Activated naive CD8-positive, alpha-beta T cell treated with anti-CD3 and anti-CD28 coated beads, Interleukin-2, amount 50 U/mL, for 24 hours (primary cell): Measurements from ENCODE around the gene PUS10.
"Not testable (repeated sequence)": the region's sequence is repeated elsewhere in the genome, so short reads cannot be mapped to it uniquely, and the experiment has no call there.

ENCODE experiments used
- ATAC-seq: fragments of 150-1000 bp; cut with Tn5 transposase; one replicate; pipeline ENCODE4 v1.10.0; 2021
- DNase-seq: peaks from one replicate; pipeline ENCODE4 v3.0.0; 2021
- H3K27ac Mint-ChIP-seq: one replicate; pipeline ENCODE4 v1.8.0; 2021; ENCODE audit warnings: mild to moderate bottlenecking, mixed read lengths
- H3K27me3 Mint-ChIP-seq: one replicate; pipeline ENCODE4 v1.8.0; 2021; ENCODE audit warnings: mixed read lengths
- H3K36me3 Mint-ChIP-seq: one replicate; pipeline ENCODE4 v1.8.0; 2021; ENCODE audit warnings: low read depth, mixed read lengths
- H3K4me1 Mint-ChIP-seq: one replicate; pipeline ENCODE4 v1.8.0; 2021; ENCODE audit warnings: mixed read lengths
- H3K4me3 Mint-ChIP-seq: one replicate; pipeline ENCODE4 v1.8.0; 2021; ENCODE audit warnings: mild to moderate bottlenecking, moderate library complexity, mixed read lengths
- H3K9me3 Mint-ChIP-seq: one replicate; pipeline ENCODE4 v1.8.0; 2021; ENCODE audit warnings: mixed read lengths

PUS10 gene

GRCh38 chr2:61018798-61019197, 743 bp upstream of the PUS10 start:
- no peak for ATAC-seq
- Mint-ChIP-seq H3K9me3 (no peaks in the 10 kb centered on the region), H3K27ac (peak overlapping the region; percentile 97)

DNA sequence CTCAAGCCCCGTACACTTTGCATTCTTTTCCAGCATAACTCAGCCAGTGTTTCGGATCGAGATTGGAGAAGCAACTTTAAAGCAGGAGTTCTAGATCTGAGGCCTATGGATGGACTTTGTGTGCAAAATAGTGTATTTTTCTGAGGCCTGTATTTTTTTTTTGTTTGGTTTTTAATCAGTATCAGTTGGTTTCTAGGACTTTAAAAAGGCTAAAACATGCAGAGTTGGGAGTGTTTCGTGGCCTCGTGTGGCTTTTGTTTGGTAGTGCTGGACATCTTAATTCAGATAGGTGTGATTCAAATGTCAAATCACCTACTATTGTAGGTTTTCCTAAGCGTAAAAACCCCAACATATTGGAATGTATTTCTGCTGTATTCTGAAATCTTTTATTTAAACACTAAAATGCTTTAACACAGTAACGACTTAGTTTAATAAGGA, 282 bp upstream of the PUS10 start:
- no peaks in the 10 kb centered on the region for H3K27me3 Mint-ChIP-seq
- ATAC-seq, result no peak

More at GRCh38 chr2:61018798-61019197, 743 bp upstream of the PUS10 start:
- no peak for DNase-seq
- peaks cover 41% of the 10 kb centered on the region for H3K4me1 Mint-ChIP-seq
- peak overlapping the region; percentile 93 for H3K4me3 Mint-ChIP-seq
- no peaks in the 10 kb centered on the region for H3K27me3 Mint-ChIP-seq
- peaks cover 24% of the 10 kb centered on the region for H3K36me3 Mint-ChIP-seq

GRCh38 chr2:61017003-61017555, 976 bp downstream of the PUS10 start:
- Mint-ChIP-seq H3K4me1 (peaks cover 50% of the 10 kb centered on the region), H3K27ac (peak overlapping the region; percentile 97), H3K27me3 (no peaks in the 10 kb centered on the region), H3K4me3 (peak overlapping the region; percentile 93), H3K36me3 (peaks cover 15% of the 10 kb centered on the region), H3K9me3 (no peaks in the 10 kb centered on the region)
- ATAC-seq (peak; percentile 75), DNase-seq (peak; percentile 70)

More for the DNA sequence above, 282 bp upstream of the PUS10 start:
- Mint-ChIP-seq H3K9me3 (no peaks in the 10 kb centered on the region), H3K4me1 (peaks cover 40% of the 10 kb centered on the region), H3K4me3 (peak overlapping the region; percentile 93), H3K27ac (peak overlapping the region; percentile 97), H3K36me3 (peaks cover 21% of the 10 kb centered on the region)
- DNase-seq, result no peak

- peaks cover 55% of the 10 kb centered on the region for H3K4me1 Mint-ChIP-seq
- H3K27me3 Mint-ChIP-seq, result no peaks in the 10 kb centered on the region
- H3K9me3 Mint-ChIP-seq, result no peaks in the 10 kb centered on the region
- H3K36me3 Mint-ChIP-seq, result peaks cover 9% of the 10 kb centered on the region
- H3K27ac Mint-ChIP-seq, result peak overlapping the region; percentile 97
- DNase-seq (peak; percentile 34), ATAC-seq (no peak)
- peak overlapping the region; percentile 93 for H3K4me3 Mint-ChIP-seq
Measured at GRCh38 chr2:61016392-61017002, 1.6 kb downstream of the PUS10 start.

GRCh38 chr2:61015976-61016375, 2.1 kb downstream of the PUS10 start:
- peaks cover 55% of the 10 kb centered on the region for H3K4me1 Mint-ChIP-seq
- H3K27me3 Mint-ChIP-seq, result no peaks in the 10 kb centered on the region
- H3K4me3 Mint-ChIP-seq, result peak overlapping the region; percentile 93
- no peak for ATAC-seq
- no peak for DNase-seq
- peaks cover 4% of the 10 kb centered on the region for H3K36me3 Mint-ChIP-seq
- H3K9me3 Mint-ChIP-seq, result no peaks in the 10 kb centered on the region
- no peak overlapping the region for H3K27ac Mint-ChIP-seq

DNA sequence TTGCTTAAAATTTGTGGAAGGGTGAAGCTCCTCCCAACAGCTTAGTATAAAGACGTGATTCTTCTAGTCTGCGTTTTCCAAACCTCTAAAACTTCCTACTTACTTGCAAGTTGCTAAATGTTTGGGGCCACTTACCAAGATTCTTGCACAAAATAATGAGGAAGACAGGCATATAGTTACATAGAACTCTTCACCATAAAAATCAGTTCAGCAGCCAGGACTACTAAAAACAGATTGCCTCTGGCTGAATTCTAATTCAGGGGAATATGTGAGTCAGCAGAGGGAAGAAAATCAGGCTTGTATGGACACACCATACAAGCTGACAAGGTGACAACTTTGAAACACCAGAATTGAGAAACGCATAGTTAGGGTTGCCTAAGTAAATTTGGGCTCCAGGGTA, 3.3 kb downstream of the PUS10 start:
- H3K36me3 Mint-ChIP-seq, result peaks cover 2% of the 10 kb centered on the region
- DNase-seq, result no peak
- H3K27ac Mint-ChIP-seq, result no peak overlapping the region
- H3K27me3 Mint-ChIP-seq, result no peaks in the 10 kb centered on the region
- no peaks in the 10 kb centered on the region for H3K9me3 Mint-ChIP-seq
- H3K4me1 Mint-ChIP-seq, result peaks cover 52% of the 10 kb centered on the region
- no peak for ATAC-seq
- H3K4me3 Mint-ChIP-seq, result no peak overlapping the region

DNA sequence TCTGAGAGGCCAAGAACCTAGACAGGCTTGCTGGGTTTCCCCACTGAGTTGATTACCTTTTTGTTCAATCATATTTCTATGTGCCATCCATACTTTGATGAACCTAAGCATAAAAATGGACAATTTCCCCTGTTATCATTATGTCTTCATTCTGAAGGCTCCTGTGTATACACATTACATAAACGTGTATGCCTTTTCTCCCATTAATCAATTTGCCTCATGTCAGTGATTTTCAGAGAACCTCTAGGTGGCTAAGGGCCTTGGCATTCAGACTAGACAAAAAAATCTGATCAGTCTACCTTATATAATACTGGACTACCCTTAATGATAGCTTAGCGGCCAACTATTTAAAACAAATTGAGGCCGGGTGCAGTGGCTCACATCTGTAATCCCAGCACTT, 4.7 kb downstream of the PUS10 start:
- DNase-seq, result no peak
- peak overlapping the region; percentile 34 for H3K4me3 Mint-ChIP-seq
- H3K27me3 Mint-ChIP-seq, result no peaks in the 10 kb centered on the region

DNA sequence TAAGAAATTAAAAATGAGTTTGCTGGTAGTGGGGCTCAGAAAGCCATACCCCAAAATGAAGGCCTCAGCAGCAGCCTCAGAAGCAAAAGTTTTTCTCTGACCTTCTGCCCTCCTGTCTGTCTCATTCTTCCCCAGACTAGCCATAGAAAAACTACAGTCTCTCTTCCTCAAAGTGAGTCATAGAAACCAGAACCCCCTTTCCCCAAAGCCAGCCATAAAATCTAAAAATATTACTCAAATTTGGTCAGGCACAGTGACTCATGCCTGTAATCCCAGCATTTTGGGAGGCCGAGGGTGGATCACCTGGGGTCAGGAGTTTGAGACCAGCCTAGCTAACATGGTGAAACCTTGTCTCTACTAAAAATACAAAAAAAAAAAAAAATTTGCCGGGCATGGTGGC, 5.8 kb downstream of the PUS10 start:
- DNase-seq (peak; percentile 14), ATAC-seq (peak; percentile 44)
- not testable (repeated sequence) for H3K9me3 Mint-ChIP-seq, H3K27me3 Mint-ChIP-seq, H3K36me3 Mint-ChIP-seq
- H3K27ac Mint-ChIP-seq, result peak overlapping the region; percentile 48
- peaks cover 38% of the 10 kb centered on the region for H3K4me1 Mint-ChIP-seq
- H3K4me3 Mint-ChIP-seq, result peak overlapping the region; percentile 30

More for the DNA sequence above, 4.7 kb downstream of the PUS10 start:
- Mint-ChIP-seq H3K9me3 (no peaks in the 10 kb centered on the region), H3K27ac (peak overlapping the region; percentile 83), H3K4me1 (peaks cover 41% of the 10 kb centered on the region), H3K36me3 (peaks cover 3% of the 10 kb centered on the region)
- ATAC-seq, result no peak

DNA sequence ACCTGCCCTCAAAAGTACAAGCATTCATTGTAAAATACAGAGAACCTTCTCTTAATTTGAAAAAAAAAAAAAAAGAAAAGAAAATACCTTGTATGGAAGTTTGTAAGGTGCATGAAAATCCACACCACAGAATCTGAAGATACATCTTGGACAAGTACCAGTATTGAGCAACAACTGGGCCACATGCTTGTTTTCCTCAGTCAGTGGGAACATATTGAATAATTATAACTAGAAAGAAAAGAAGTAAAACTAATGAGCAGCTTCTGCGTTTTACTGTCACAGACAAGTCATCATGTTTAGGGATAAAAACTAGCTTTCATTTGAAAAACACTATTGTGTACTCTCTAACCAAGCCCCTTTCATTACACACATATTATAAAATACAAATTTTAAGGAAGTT, 6.4 kb downstream of the PUS10 start:
- Mint-ChIP-seq H3K36me3 (peaks cover 3% of the 10 kb centered on the region), H3K4me3 (no peak overlapping the region), H3K9me3 (no peaks in the 10 kb centered on the region), H3K27me3 (no peaks in the 10 kb centered on the region), H3K27ac (peak overlapping the region; percentile 48), H3K4me1 (peaks cover 37% of the 10 kb centered on the region)
- DNase-seq (no peak), ATAC-seq (no peak)

GRCh38 chr2:61009355-61009754, 8.7 kb downstream of the PUS10 start:
- Mint-ChIP-seq H3K4me3 (no peak overlapping the region), H3K27me3 (no peaks in the 10 kb centered on the region), H3K27ac (no peak overlapping the region), H3K36me3 (peaks cover 3% of the 10 kb centered on the region), H3K9me3 (no peaks in the 10 kb centered on the region), H3K4me1 (peaks cover 18% of the 10 kb centered on the region)
- ATAC-seq (no peak), DNase-seq (no peak)

- peaks cover 3% of the 10 kb centered on the region for H3K36me3 Mint-ChIP-seq
- peaks cover under 1% of the 10 kb centered on the region for H3K4me1 Mint-ChIP-seq
- no peak overlapping the region for H3K4me3 Mint-ChIP-seq
- DNase-seq, result no peak
- no peaks in the 10 kb centered on the region for H3K27me3 Mint-ChIP-seq
- H3K9me3 Mint-ChIP-seq, result no peaks in the 10 kb centered on the region
- ATAC-seq, result no peak
- H3K27ac Mint-ChIP-seq, result no peak overlapping the region
Measured at GRCh38 chr2:61006486-61007105, 11.5 kb downstream of the PUS10 start.

DNA sequence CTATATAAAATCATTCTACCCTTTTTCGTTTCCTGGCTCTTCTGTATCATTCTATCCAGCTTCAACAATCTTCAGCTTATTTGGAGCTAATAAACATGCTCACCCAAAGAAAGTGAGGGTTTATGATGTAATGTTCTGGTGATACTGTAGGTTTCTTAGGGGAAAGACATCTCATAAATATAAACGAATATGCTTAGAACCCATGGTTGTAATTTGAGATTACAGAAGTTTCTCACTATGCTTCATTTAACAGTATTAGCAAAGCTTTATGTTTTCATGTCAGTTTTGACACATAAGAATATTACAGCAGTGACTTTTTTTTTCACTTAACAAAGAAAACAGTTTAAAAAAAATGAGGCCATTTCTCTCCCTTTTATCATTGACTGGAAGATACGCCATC, 12.3 kb downstream of the PUS10 start:
- peaks cover 3% of the 10 kb centered on the region for H3K36me3 Mint-ChIP-seq
- DNase-seq (no peak), ATAC-seq (no peak)
- no peaks in the 10 kb centered on the region for H3K4me1 Mint-ChIP-seq
- H3K4me3 Mint-ChIP-seq, result no peak overlapping the region
- H3K9me3 Mint-ChIP-seq, result no peaks in the 10 kb centered on the region
- no peak overlapping the region for H3K27ac Mint-ChIP-seq
- no peaks in the 10 kb centered on the region for H3K27me3 Mint-ChIP-seq

- H3K36me3 Mint-ChIP-seq, result no peaks in the 10 kb centered on the region
- DNase-seq (no peak), ATAC-seq (peak; percentile 57)
- H3K27me3 Mint-ChIP-seq, result no peaks in the 10 kb centered on the region
- no peaks in the 10 kb centered on the region for H3K9me3 Mint-ChIP-seq
- peaks cover 2% of the 10 kb centered on the region for H3K4me1 Mint-ChIP-seq
- H3K27ac Mint-ChIP-seq, result no peak overlapping the region
- H3K4me3 Mint-ChIP-seq, result no peak overlapping the region
Measured at GRCh38 chr2:60998628-60999545, 19.2 kb downstream of the PUS10 start.

DNA sequence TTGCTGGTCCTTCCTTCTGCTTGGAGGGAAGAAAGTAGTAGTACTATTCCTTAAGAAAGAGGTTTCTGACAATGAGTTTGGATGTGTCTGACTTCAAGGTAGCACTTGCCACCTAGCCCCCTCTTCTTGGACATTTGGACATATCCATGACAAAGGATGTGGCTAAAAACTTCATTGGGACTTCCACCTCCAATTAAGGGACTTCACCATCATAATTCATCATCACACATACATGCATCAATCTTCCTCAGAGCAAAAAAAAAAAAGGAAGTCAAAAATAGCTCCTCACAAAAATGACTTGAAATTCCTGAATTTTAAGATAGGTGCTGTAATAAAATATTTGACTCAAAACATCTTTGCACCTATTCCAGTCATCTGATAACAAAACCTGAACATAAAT, 23.9 kb downstream of the PUS10 start:
- peaks cover 16% of the 10 kb centered on the region for H3K36me3 Mint-ChIP-seq
- no peak overlapping the region for H3K4me3 Mint-ChIP-seq
- peaks cover 12% of the 10 kb centered on the region for H3K9me3 Mint-ChIP-seq
- H3K4me1 Mint-ChIP-seq, result peaks cover 17% of the 10 kb centered on the region
- no peaks in the 10 kb centered on the region for H3K27me3 Mint-ChIP-seq
- no peak for DNase-seq
- ATAC-seq, result no peak
- H3K27ac Mint-ChIP-seq, result no peak overlapping the region
